GM18873 (cell line): ENCODE data around the gene ATOX1.
"Not testable (repeated sequence)": the region's sequence is repeated elsewhere in the genome, so short reads cannot be mapped to it uniquely, and the experiment has no call there.

Experiments used
- ATAC-seq: cut with Tn5 transposase; IDR thresholded peaks from one replicate; pipeline ENCODE4 v1.9.1; 2021; ENCODE audit warnings: mild to moderate bottlenecking, moderate library complexity, moderate number of reproducible peaks; ENCODE audit not compliant: unreplicated experiment, low FRiP score

Gene ATOX1

GRCh38 chr5:151735646-151736045 lies 22.8 kb downstream of the ATOX1 start:
- ATAC-seq: no peak

GRCh38 chr5:151734064-151734408 lies 24.4 kb downstream of the ATOX1 start:
- ATAC-seq: no peak

GRCh38 chr5:151733358-151734063 lies 24.9 kb downstream of the ATOX1 start:
- no peak for ATAC-seq

GRCh38 chr5:151730381-151730780 lies 28.1 kb downstream of the ATOX1 start:
- ATAC-seq: no peak

GRCh38 chr5:151729597-151729996 lies 28.8 kb downstream of the ATOX1 start:
- ATAC-seq: not testable (repeated sequence)

GRCh38 chr5:151724360-151724759 lies 34.1 kb downstream of the ATOX1 start:
- ATAC-seq: no peak

- ATAC-seq: no peak
Measured at GRCh38 chr5:151722546-151722945, 35.9 kb downstream of the ATOX1 start.

GRCh38 chr5:151721812-151722391 lies 36.5 kb downstream of the ATOX1 start:
- no peak for ATAC-seq

GRCh38 chr5:151721087-151721646 lies 37.3 kb downstream of the ATOX1 start:
- peak; percentile 87 for ATAC-seq

- no peak for ATAC-seq
Measured at GRCh38 chr5:151720215-151720614, 38.2 kb downstream of the ATOX1 start.

GRCh38 chr5:151719228-151720000 lies 39.0 kb downstream of the ATOX1 start:
- ATAC-seq: no peak

GRCh38 chr5:151718646-151719045 lies 39.8 kb downstream of the ATOX1 start:
- ATAC-seq: no peak

GRCh38 chr5:151718153-151718552 lies 40.3 kb downstream of the ATOX1 start:
- ATAC-seq: no peak

- ATAC-seq: no peak
Measured at GRCh38 chr5:151717416-151717815, 41.0 kb downstream of the ATOX1 start.

GRCh38 chr5:151709109-151709735 lies 49.2 kb downstream of the ATOX1 start:
- no peak for ATAC-seq

GRCh38 chr5:151708126-151708525 lies 50.3 kb downstream of the ATOX1 start:
- no peak for ATAC-seq

- no peak for ATAC-seq
Measured at GRCh38 chr5:151707567-151707966, 50.9 kb downstream of the ATOX1 start.

GRCh38 chr5:151706906-151707305 lies 51.5 kb downstream of the ATOX1 start:
- no peak for ATAC-seq

- ATAC-seq: no peak
Measured at GRCh38 chr5:151703780-151704179, 54.7 kb downstream of the ATOX1 start.

GRCh38 chr5:151703227-151703626 lies 55.2 kb downstream of the ATOX1 start:
- peak; percentile 96 for ATAC-seq

- no peak for ATAC-seq
Measured at GRCh38 chr5:151700820-151701219, 57.6 kb downstream of the ATOX1 start.
